Esophagus muscularis mucosa (tissue), 4 donors: ENCODE results near the gene ECM2. TPM values are rescaled to one million over a fixed set of nuclear protein-coding genes. Genes with fewer than 3 reads are reported as not detected.

Experiments
- DNase-seq: peaks from one replicate; pipeline ENCODE4 v3.0.0-alpha.2; 2017; ENCODE audit errors: extremely low spot score
- H3K27ac ChIP-seq, 4 donors: fragments of 200-600 bp; sonication (generic); replicated peaks in 1 of 4; 1 replicate in 3 of 4; 2 replicates in 1 of 4; pipeline ENCODE4 v1.5.1; 2016 to 2019; ENCODE audit warnings: mild to moderate bottlenecking in 1 of 4
- H3K27me3 ChIP-seq, 4 donors: fragments of 200-600 bp; sonication (generic); one replicate each; pipeline versions ENCODE4 v1.5.1 to v1.6.0; 2016 to 2019
- H3K36me3 ChIP-seq, 4 donors: fragments of 200-600 bp; sonication (generic); one replicate each; pipeline ENCODE4 v1.5.1; 2016 to 2019
- H3K4me1 ChIP-seq, 4 donors: fragments of 200-600 bp; sonication (generic); one replicate each; pipeline ENCODE4 v1.5.1; 2016 to 2019
- H3K4me3 ChIP-seq, 4 donors: fragments of 200-600 bp; sonication (generic); 1 replicate in 2 of 4; 2 replicates in 2 of 4; pipeline ENCODE4 v1.5.1; 2016 to 2019; ENCODE audit warnings: mild to moderate bottlenecking in 4 of 4, moderate library complexity in 1 of 4
- H3K9me3 ChIP-seq, 4 donors: fragments of 200-600 bp; sonication (generic); 1 replicate in 3 of 4; 2 replicates in 1 of 4; pipeline ENCODE4 v1.5.1; 2016 to 2019
- EP300 ChIP-seq: sonication (generic); formaldehyde crosslinking; IDR thresholded peaks from one replicate; pipeline ENCODE4 v1.6.1; 2017; ENCODE audit warnings: antibody characterized with exemption
- POLR2A ChIP-seq: fragments of 450-650 bp; IDR thresholded peaks from one replicate; pipeline ENCODE4 v1.6.1; 2017; ENCODE audit warnings: antibody characterized with exemption, moderate library complexity, mild to moderate bottlenecking, low read depth
- POLR2AphosphoS5 ChIP-seq, 2 donors: sonication (generic); formaldehyde crosslinking; IDR thresholded peaks; one replicate each; pipeline ENCODE4 v1.6.1; 2017; ENCODE audit warnings: antibody characterized with exemption in 2 of 2
- WGBS: methylation state at CpG from one replicate; pipeline ENCODE4 v1.1.5; 2018; 5-methylcytosine and 5-hydroxymethylcytosine counted together
- intact Hi-C: fragments of 100-400 bp; cut with DNase I; formaldehyde crosslinking; loops from one replicate; pipeline ENCODE4 v1.15.1; 2023
- total RNA-seq, 4 donors: library from RNA; depleted of rRNA; stranded (reverse); fragments of >200 nt; gene quantifications; one replicate each; pipeline versions ENCODE4 v1.1.0 to v1.2.1, GENCODE V29; 2016
- TF ChIP-seq, protein P1 (sequence below), 3 experiments: fragments of 200-600 bp in 2 of 3; fragments of 450-650 bp in 1 of 3; sonication (generic) in 2 of 3; IDR thresholded peaks; one replicate each; pipeline ENCODE4 v1.5.1; 2017 to 2019; ENCODE audit warnings: antibody characterized with exemption in 3 of 3, mild to moderate bottlenecking in 2 of 3, moderate library complexity in 1 of 3

ECM2 gene
- total RNA-seq, 4 donors from 2014 or later, result 8.1 to 11.7 (median 9.8) TPM

DNA sequence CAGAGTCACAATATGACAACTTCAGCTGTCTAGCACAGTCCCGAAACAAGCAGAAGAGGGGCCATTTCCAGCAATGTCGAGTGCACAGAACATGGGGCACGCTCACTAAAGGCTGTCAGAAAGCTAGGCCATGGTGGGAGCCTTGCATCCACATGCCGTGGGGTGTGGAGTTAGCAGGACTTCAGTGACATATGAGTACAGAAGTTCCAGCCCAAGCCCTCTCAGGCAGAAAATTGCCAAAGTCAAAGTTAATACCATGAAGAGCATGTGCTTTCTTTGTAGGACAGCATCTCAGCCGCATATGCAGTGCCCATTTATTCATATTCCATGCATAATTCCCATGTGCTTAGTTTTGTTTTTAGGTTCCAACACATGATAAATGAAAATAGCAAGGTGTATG is 26.7 kb downstream of the ECM2 start:
- Histone ChIP-seq H3K9me3 (no peaks in the 10 kb centered on the region), H3K27me3 (no peaks in the 10 kb centered on the region), H3K27ac (peak overlapping the region; percentile 10 to 88 (median 81)), H3K4me3 (no peak overlapping the region), H3K36me3 (no peaks in the 10 kb centered on the region), H3K4me1 (peaks cover 20 to 77% (median 70%) of the 10 kb centered on the region in 4 donors)
- intact Hi-C loops, result loop anchor here (5.0 kb wide), 1 partner anchor 123 kb away; no protein-coding TSS in a partner anchor
- no peak for DNase-seq
- TF ChIP-seq, protein P1, sequence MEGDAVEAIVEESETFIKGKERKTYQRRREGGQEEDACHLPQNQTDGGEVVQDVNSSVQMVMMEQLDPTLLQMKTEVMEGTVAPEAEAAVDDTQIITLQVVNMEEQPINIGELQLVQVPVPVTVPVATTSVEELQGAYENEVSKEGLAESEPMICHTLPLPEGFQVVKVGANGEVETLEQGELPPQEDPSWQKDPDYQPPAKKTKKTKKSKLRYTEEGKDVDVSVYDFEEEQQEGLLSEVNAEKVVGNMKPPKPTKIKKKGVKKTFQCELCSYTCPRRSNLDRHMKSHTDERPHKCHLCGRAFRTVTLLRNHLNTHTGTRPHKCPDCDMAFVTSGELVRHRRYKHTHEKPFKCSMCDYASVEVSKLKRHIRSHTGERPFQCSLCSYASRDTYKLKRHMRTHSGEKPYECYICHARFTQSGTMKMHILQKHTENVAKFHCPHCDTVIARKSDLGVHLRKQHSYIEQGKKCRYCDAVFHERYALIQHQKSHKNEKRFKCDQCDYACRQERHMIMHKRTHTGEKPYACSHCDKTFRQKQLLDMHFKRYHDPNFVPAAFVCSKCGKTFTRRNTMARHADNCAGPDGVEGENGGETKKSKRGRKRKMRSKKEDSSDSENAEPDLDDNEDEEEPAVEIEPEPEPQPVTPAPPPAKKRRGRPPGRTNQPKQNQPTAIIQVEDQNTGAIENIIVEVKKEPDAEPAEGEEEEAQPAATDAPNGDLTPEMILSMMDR (IDR thresholded peaks at IDR 0.05), result no peak
- TF ChIP-seq POLR2A (no peak), EP300 (no peak)
- 98% methylated on average over 5 of the region's 5 CpGs for WGBS

DNA sequence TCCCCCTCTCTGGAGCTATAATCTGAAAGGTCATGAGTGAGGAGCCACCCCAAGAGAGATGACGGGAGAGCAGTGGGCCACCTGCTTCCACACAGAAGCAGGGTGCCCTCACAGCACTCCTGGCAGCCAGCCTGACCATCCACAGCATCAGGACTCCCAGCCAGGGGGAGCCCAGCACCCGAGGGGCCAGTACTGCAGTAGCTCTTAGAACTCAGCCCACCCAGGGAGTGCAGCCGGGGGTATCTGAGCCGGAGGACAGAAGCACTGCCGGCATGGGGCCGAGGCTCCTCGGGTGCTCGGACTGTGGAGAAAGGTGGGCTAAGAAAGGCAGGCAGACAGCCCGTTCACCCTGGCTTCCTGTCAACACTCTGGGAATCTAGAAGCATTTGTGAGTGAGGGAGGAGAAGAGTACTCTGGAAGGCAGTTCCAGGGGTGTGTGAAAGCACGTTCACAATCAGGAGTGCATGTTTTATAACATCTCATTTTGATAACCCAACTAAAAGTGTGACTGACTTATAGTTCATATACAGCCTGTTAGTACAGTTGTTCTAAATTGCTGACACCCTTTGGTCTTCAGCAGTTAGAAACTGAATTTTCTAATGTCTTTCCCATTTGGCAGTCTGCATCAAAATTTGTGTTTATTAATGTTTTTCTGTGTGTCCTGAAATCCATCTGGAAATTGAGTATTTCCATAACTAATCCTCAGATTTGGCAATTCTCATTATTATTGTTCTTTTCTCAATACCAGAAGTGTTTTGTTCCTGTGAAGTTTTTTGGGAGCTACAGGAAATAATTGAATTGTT is 27.6 kb downstream of the ECM2 start:
- intact Hi-C loops, result loop anchor here (5.0 kb wide), 1 partner anchor 124 kb away; no protein-coding TSS in a partner anchor
- peak overlapping the region in 2 of 4 donors; percentile 12 to 15 for H3K4me3 ChIP-seq
- no peak for DNase-seq
- H3K4me1 ChIP-seq, result peaks cover 20 to 79% (median 74%) of the 10 kb centered on the region in 4 donors
- H3K27ac ChIP-seq, result peak overlapping the region; percentile 80 to 88 (median 83)
- no peaks in the 10 kb centered on the region for H3K27me3 ChIP-seq
- 22% methylated on average over 9 of the region's 10 CpGs for WGBS
- TF ChIP-seq EP300, result no peak
- TF ChIP-seq, protein P1 (IDR thresholded peaks at IDR 0.05), result peak; percentile 13 to 35 (median 28)
- no peak for TF ChIP-seq POLR2A
- no peaks in the 10 kb centered on the region for H3K36me3 ChIP-seq
- H3K9me3 ChIP-seq, result no peaks in the 10 kb centered on the region

DNA sequence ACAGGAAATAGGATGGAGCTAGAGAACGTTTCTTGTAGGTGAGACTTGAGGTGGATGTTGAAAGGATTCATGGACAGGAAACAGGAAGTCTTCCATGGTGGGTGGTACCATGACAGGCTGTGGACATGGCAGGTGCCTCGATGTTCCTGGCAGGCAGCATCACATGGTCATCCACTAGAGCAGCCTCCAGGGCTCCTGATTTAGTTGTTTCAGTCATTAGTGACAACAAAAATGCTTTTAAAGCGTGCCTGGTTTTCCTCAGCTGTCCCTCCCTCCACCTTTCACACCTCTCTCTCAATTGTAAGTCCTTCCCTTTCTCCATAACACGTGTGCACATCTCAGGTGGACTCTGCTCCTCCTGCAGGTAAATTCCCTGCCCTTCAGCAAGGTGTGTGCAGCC is 28.3 kb downstream of the ECM2 start:
- intact Hi-C loops, result loop anchor here (5.0 kb wide), 1 partner anchor 125 kb away; no protein-coding TSS in a partner anchor
- no peaks in the 10 kb centered on the region for H3K9me3 ChIP-seq
- no peaks in the 10 kb centered on the region for H3K36me3 ChIP-seq
- DNase-seq, result no peak
- H3K27me3 ChIP-seq, result no peaks in the 10 kb centered on the region
- no peak overlapping the region for H3K4me3 ChIP-seq
- WGBS, result 53% methylated on average over 4 of the region's 4 CpGs
- H3K4me1 ChIP-seq, result peaks cover 20 to 77% (median 70%) of the 10 kb centered on the region in 4 donors
- peak overlapping the region; percentile 80 to 88 (median 83) for H3K27ac ChIP-seq
- no peak for TF ChIP-seq EP300
- TF ChIP-seq POLR2AphosphoS5 (IDR thresholded peaks at IDR 0.05), result no peak
- no peak for TF ChIP-seq POLR2A
- TF ChIP-seq, protein P1 (IDR thresholded peaks at IDR 0.05), result no peak

DNA sequence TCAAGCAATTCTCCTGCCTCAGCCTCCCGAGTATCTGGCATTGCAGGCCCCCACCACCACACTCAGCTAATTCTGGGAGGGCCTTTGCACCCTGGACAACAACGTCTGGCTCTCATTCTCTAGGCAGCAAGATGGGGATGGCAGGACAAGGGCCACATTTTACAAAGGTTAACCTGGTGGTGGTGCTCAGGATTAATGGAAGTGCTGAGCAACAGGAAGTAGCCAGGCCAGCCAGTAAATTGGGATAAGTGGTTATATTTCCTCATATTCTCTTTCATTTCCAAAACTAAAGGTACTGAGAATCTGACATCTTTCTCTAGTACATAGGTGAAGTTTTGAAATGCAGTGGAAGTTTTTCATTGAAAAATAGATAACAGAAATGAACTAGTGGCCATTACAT is 28.8 kb downstream of the ECM2 start:
- TF ChIP-seq, protein P1 (IDR thresholded peaks at IDR 0.05), result peak in 1 of 3 experiments; percentile 23
- TF ChIP-seq EP300, result no peak
- no peak for DNase-seq
- Histone ChIP-seq H3K36me3 (no peaks in the 10 kb centered on the region), H3K27me3 (no peaks in the 10 kb centered on the region), H3K4me1 (peaks cover 20 to 77% (median 70%) of the 10 kb centered on the region in 4 donors), H3K9me3 (no peaks in the 10 kb centered on the region), H3K27ac (peak overlapping the region; percentile 80 to 88 (median 83)), H3K4me3 (no peak overlapping the region)
- intact Hi-C loops, result loop anchor here (5.0 kb wide), 1 partner anchor 125 kb away; no protein-coding TSS in a partner anchor
- no CpG with 5 or more reads among the region's 2 CpGs for WGBS
